ENCODE measurements around the gene MRPL43. TPM values are rescaled to one million over a fixed set of nuclear protein-coding genes. Genes with fewer than 3 reads are reported as not detected.
A peak's percentile ranks its signal among the peaks of the same experiment; 100 is the strongest.

The MRPL43 gene
- 10 to 100 TPM; 30.5 to 53.3 TPM for total RNA-seq
- 10 to 100 TPM; 62.4 to 76.0 TPM for polyA plus RNA-seq

GRCh38 chr10:100986952-100987684 is at the start of gene MRPL43, which contains the start of gene TWNK:
TSS of gene MRPL43 (minus strand) at chr10:100987497. CDS start at chr10:100987443, 54 bp downstream.
TSS of gene TWNK (plus strand) at chr10:100987543. CDS start at chr10:100988211, 668 bp downstream.
- peak within 1 kb of the TSS in 1 of 2 donors; percentile 87 for H3K9ac ChIP-seq (ENCODE audit: low read depth in 1 of 2, low read length in 2 of 2)
- peak within 1 kb of the TSS; percentile 89 to 98 (median 93) for H3K4me3 ChIP-seq (ENCODE audit: low read depth in 1 of 3, low read length in 3 of 3)
- H3K27me3 ChIP-seq (ENCODE audit: control insufficient read depth in 4 of 4, insufficient read depth in 4 of 4, low read length in 3 of 4) = no peaks in the 10 kb centered on the region
- H3K9me3 ChIP-seq (ENCODE audit: control insufficient read depth in 4 of 4, low read length in 3 of 4) = no peaks in the 10 kb centered on the region
- H3K4me1 ChIP-seq (ENCODE audit: control insufficient read depth in 4 of 4, insufficient read depth in 4 of 4, low read length in 3 of 4) = peaks cover 4 to 33% (median 28%) of the 10 kb centered on the region in 4 donors
- peak within 1 kb of the TSS; percentile 44 to 75 for H3K27ac ChIP-seq (ENCODE audit: low read depth in 1 of 2, low read length in 2 of 2)
- DNase-seq (ENCODE audit: low spot score) = peak; percentile 87
- TF ChIP-seq FOXA1 (IDR thresholded peaks at IDR 0.05) (no peak), SP1 (IDR thresholded peaks at IDR 0.05) (peak; percentile 18), ZBTB33 (IDR thresholded peaks at IDR 0.05) (no peak), GABPA (IDR thresholded peaks at IDR 0.05 in 1 of 2, conservative IDR thresholded peaks at IDR 0.05 in 1 of 2) (peak; percentile 94 to 99), MAX (IDR thresholded peaks at IDR 0.05) (peak; percentile 99), RXRA (IDR thresholded peaks at IDR 0.05) (peak; percentile 10 to 63), YY1 (IDR thresholded peaks at IDR 0.05) (peak; percentile 19)
- H3K36me3 ChIP-seq (ENCODE audit: control insufficient read depth in 4 of 4, insufficient read depth in 3 of 4, low read depth in 1 of 4, low read length in 3 of 4) = peaks cover 6 to 24% (median 9%) of the 10 kb centered on the region in 4 donors
- under 1% methylated on average over 75 of the region's 75 CpGs for WGBS

GRCh38 chr10:101036726-101037125 is 49.4 kb upstream of the MRPL43 start:
- Histone ChIP-seq H3K4me3 (ENCODE audit: low read depth in 1 of 3, low read length in 3 of 3) (no peak overlapping the region), H3K27ac (ENCODE audit: low read depth in 1 of 2, low read length in 2 of 2) (no peak overlapping the region), H3K36me3 (ENCODE audit: control insufficient read depth in 4 of 4, insufficient read depth in 3 of 4, low read depth in 1 of 4, low read length in 3 of 4) (peaks cover 0 to 22% (median 5%) of the 10 kb centered on the region in 4 donors), H3K9me3 (ENCODE audit: control insufficient read depth in 4 of 4, low read length in 3 of 4) (no peaks in the 10 kb centered on the region), H3K9ac (ENCODE audit: low read depth in 1 of 2, low read length in 2 of 2) (no peak overlapping the region), H3K27me3 (ENCODE audit: control insufficient read depth in 4 of 4, insufficient read depth in 4 of 4, low read length in 3 of 4) (no peaks in the 10 kb centered on the region), H3K4me1 (ENCODE audit: control insufficient read depth in 4 of 4, insufficient read depth in 4 of 4, low read length in 3 of 4) (peaks cover 0 to 16% (median 11%) of the 10 kb centered on the region in 4 donors)
- TF ChIP-seq ZBTB33 (IDR thresholded peaks at IDR 0.05) (no peak), RAD21 (IDR thresholded peaks at IDR 0.05) (no peak), REST (IDR thresholded peaks at IDR 0.05) (no peak), FOXA1 (IDR thresholded peaks at IDR 0.05) (no peak), JUND (IDR thresholded peaks at IDR 0.05) (no peak), FOXA2 (IDR thresholded peaks at IDR 0.05) (no peak), HNF4A (conservative IDR thresholded peaks at IDR 0.05) (no peak), YY1 (IDR thresholded peaks at IDR 0.05) (no peak), SP1 (IDR thresholded peaks at IDR 0.05) (no peak), EGR1 (IDR thresholded peaks at IDR 0.05; ENCODE audit: low read depth in 2 of 2) (no peak), HNF4G (IDR thresholded peaks at IDR 0.05) (no peak)
- no peak for DNase-seq (ENCODE audit: low spot score)
- 90% methylated on average over 7 of the region's 7 CpGs for WGBS
